Measurements from ENCODE around the gene MAP2K3. TPM values are rescaled to one million over a fixed set of nuclear protein-coding genes. Genes with fewer than 3 reads are reported as not detected.

The MAP2K3 gene
- total and polyA plus RNA-seq, 11 donors = 29.4 to 170 (median 54.4) TPM

GRCh38 chr17:21299981-21300600, 15.6 kb downstream of the MAP2K3 start:
- H3K4me3 ChIP-seq = no peak overlapping the region
- DNase-seq (peak in 3 of 5 donors; percentile 22 to 38 (median 28)), ATAC-seq (no peak)
- H3K36me3 ChIP-seq = peaks cover 2 to 70% (median 63%) of the 10 kb centered on the region in 9 donors
- no peak overlapping the region for H3K27ac ChIP-seq
- no peak for TF ChIP-seq POLR2A (IDR thresholded peaks at IDR 0.05)
- TF ChIP-seq, protein P1, sequence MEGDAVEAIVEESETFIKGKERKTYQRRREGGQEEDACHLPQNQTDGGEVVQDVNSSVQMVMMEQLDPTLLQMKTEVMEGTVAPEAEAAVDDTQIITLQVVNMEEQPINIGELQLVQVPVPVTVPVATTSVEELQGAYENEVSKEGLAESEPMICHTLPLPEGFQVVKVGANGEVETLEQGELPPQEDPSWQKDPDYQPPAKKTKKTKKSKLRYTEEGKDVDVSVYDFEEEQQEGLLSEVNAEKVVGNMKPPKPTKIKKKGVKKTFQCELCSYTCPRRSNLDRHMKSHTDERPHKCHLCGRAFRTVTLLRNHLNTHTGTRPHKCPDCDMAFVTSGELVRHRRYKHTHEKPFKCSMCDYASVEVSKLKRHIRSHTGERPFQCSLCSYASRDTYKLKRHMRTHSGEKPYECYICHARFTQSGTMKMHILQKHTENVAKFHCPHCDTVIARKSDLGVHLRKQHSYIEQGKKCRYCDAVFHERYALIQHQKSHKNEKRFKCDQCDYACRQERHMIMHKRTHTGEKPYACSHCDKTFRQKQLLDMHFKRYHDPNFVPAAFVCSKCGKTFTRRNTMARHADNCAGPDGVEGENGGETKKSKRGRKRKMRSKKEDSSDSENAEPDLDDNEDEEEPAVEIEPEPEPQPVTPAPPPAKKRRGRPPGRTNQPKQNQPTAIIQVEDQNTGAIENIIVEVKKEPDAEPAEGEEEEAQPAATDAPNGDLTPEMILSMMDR (IDR thresholded peaks at IDR 0.05) = no peak
- no peaks in the 10 kb centered on the region for H3K27me3 ChIP-seq
- H3K4me1 ChIP-seq = peaks cover 0 to 34% (median 16%) of the 10 kb centered on the region in 12 donors
- WGBS, 4 donors = 48 to 56% (median 53%) methylated on average over 7 of the region's 7 CpGs
- no peaks in the 10 kb centered on the region for H3K9me3 ChIP-seq
- intact Hi-C loops (cut with DNase I) = loop anchor here in 1 of 10 donors (10.0 kb wide), 1 partner anchor 1145 kb away; no protein-coding TSS in a partner anchor

DNA sequence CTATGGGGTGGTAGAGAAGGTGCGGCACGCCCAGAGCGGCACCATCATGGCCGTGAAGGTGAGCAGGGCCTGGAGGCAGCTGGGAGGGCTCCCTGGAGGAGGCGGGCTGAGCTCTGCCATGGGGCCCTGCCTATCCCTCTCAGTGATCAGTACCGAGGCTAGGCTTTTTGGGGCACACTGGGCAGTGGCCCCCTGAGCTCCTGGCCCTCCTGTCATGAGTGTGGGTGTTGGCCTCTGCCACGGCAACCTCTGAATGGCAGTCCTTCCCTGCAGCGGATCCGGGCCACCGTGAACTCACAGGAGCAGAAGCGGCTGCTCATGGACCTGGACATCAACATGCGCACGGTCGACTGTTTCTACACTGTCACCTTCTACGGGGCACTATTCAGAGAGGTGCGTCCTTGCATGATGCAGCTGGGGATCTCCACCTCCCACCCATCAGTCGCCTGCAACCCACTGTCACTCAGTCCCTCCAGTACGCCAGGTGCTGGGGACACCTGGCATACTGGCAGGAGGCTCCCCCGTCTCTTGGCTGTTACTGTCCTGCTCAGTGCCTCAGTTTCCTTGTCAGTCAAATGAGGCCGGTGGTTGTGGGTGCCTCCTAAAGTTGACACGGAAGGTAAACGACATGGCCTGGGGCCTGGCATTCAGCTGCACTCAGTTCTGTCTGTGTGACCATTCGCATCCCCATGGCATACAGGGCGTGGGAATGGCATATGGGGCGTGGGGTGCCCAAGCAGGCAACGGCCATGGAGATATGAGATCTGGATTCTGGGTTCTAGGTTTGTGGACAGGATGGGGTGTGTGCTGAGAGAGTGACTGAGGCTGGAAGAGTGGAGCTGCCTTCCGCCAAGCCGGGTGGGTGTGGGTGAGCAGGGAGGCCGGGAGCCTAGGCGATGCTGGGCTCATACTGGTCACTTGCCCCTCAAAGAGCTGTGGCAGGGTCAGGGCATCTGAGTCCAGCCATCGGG, 16.4 kb downstream of the MAP2K3 start:
- Histone ChIP-seq H3K4me1 (peaks cover 0 to 26% (median 10%) of the 10 kb centered on the region in 12 donors), H3K4me3 (no peak overlapping the region), H3K9me3 (no peaks in the 10 kb centered on the region), H3K27me3 (no peaks in the 10 kb centered on the region), H3K36me3 (peaks cover 2 to 75% (median 67%) of the 10 kb centered on the region in 9 donors), H3K27ac (no peak overlapping the region)
- DNase-seq = peak in 2 of 5 donors; percentile 27 to 62
- intact Hi-C loops (cut with DNase I) = no loop called here
- WGBS, 4 donors = 67 to 74% (median 72%) methylated on average over 31 of the region's 31 CpGs
- ATAC-seq = no peak
- TF ChIP-seq POLR2A (IDR thresholded peaks at IDR 0.05) = no peak
- TF ChIP-seq, protein P1 (IDR thresholded peaks at IDR 0.05) = no peak

- no peaks in the 10 kb centered on the region for H3K27me3 ChIP-seq
- no peak overlapping the region for H3K4me3 ChIP-seq
- ATAC-seq (no peak), DNase-seq (peak in 4 of 5 donors; percentile 20 to 57 (median 23))
- intact Hi-C loops (cut with DNase I) = no loop called here
- no peak for TF ChIP-seq POLR2A (IDR thresholded peaks at IDR 0.05)
- TF ChIP-seq, protein P1 (IDR thresholded peaks at IDR 0.05) = no peak
- no peak overlapping the region for H3K27ac ChIP-seq
- H3K9me3 ChIP-seq = no peaks in the 10 kb centered on the region
- H3K36me3 ChIP-seq = peaks cover 2 to 84% (median 76%) of the 10 kb centered on the region in 9 donors
- H3K4me1 ChIP-seq = peaks cover 0 to 16% (median 3%) of the 10 kb centered on the region in 12 donors
- WGBS, 4 donors = 70 to 76% (median 75%) methylated on average over 19 of the region's 19 CpGs
These were observed 17.4 kb downstream of the MAP2K3 start for GRCh38 chr17:21301593-21302550.
